GM12872 (cell line): Measurements from ENCODE around the gene HCFC1R1.

ENCODE experiments used
- CTCF ChIP-seq: IDR thresholded peaks from 3 replicates; pipeline ENCODE4 v1.5.1; 2011; ENCODE audit warnings: low read depth, mild to moderate bottlenecking, low read length, moderate library complexity; ENCODE audit not compliant: insufficient read depth

Gene HCFC1R1

GRCh38 chr16:2974319-2975056 lies 49.3 kb downstream of the HCFC1R1 start:
- TF ChIP-seq CTCF: no peak

- TF ChIP-seq CTCF: no peak
Measured at GRCh38 chr16:2973605-2974318, 50.0 kb downstream of the HCFC1R1 start.

GRCh38 chr16:2973093-2973492 lies 50.6 kb downstream of the HCFC1R1 start:
- no peak for TF ChIP-seq CTCF
